DMS53 treated with DMSO at 0.1 percent for 48 hours (cell line): ENCODE measurements around the gene CCDC86.

ENCODE experiments used
- DNase-seq: peaks from one replicate; lab custom pipeline; 2025; ENCODE audit not compliant: unreplicated experiment; lab: John Stamatoyannopoulos, UW

The CCDC86 gene

GRCh38 chr11:60830478-60831142 is 11.3 kb upstream of the CCDC86 start:
- DNase-seq: no peak

- peak; percentile 91 for DNase-seq
Measured at GRCh38 chr11:60831143-60831500, 10.8 kb upstream of the CCDC86 start.

GRCh38 chr11:60831501-60832079 is 10.3 kb upstream of the CCDC86 start:
- DNase-seq: no peak

DNA sequence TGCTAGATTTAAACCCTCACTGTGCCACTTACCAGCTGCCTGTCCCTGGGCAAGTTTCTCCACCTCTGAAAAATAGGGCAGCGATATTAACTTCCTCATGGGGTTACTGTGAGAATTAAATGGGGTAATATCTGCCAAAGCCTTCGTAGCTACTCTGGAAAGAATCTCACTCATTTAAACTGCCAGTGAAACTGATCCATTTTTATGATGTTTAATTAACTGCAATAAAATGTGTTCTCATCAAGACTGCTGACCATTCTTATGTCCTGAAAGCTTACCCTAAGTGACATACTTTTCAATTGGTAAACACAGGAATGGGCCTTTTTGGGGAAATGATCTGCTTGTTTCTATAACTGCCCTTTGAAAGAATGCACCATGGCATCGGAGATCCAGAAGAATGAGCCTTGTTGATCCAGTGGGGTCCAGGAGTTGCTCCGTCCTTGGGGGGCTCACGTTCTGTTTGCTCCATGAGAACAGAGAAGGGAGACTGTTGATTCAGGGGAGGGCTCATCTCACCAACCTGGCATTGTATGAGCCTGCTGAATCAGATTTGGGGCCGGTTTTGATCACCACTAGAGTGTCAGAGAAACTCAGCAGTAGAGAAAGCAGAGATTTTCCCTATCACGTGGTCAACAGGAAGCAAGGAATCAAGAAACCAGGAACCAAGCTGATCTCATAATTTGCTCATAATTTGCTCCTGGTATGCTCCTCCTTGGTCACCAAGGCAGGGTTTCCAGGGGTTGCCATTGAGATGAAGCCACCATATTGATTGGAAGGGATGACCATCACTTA is 7.0 kb upstream of the CCDC86 start:
- no peak for DNase-seq

DNA sequence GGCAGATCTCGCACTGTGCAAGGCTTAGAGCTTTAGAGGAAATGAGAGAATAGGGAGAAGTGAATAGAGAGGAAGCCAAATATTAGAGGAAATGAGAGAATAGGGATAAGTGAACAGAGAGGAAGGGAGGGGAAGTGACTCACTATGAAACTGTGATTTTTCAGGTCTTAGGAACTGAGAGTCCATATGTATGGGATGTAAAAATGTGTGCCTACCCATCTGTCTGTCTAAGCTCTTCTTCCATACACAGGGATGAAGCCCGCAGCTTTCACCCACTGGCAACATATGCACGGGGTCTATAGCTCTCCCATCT is 6.4 kb upstream of the CCDC86 start:
- no peak for DNase-seq

DNA sequence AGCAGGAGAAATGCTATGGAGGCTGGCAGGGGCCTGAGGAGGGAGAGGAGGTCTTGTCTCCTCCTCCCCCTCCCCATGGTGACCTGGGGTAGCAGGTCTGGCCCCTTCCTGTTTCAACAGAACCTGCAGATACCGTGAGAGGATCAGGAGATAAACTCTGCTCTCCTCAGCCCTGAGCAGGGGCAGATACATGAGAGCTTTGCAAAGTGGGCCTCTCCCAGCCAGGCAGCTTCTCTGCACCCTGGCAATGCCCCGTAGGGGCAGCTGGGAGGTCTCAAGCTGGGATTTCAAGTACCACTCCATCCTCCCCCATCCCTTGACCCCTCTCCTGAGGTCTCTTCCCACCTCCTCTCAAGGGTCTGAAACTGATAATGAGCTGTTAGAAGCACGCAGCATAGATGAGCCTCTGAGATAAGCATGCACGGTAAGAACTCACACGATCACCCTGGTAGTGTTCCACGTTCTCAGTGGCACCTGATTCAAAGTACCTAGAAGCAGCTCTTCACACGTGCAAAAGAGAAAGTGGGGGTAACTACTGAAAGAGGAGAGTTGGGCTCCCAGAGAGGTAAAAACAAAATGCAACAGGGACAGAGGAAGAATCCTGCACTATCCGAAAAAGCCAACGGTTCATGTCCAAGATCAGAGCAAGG is 4.9 kb upstream of the CCDC86 start:
- no peak for DNase-seq

DNA sequence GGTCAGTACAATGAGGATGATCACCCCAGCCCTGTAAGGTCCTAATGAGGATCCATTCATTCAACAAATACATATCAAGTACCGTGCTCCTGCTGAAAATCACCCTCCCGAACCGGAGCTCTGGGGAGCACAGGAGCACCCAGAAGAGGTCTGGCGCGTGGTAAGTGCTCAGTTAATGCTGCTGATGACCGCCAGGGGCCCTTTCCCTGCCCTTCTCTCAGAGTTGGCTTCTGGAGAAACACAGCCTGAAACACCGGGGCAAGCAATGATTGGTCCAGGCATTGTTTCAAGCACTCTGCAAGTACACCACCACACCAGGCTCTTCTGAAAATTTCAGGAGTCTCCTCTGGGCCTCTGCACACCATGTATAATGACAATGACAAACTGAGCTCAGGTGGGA is 3.8 kb upstream of the CCDC86 start:
- no peak for DNase-seq

- no peak for DNase-seq
Measured at GRCh38 chr11:60840470-60841430, 1.2 kb upstream of the CCDC86 start.

GRCh38 chr11:60842668-60843600 is 1.0 kb downstream of the CCDC86 start:
- no peak for DNase-seq

GRCh38 chr11:60844045-60844869 is 2.3 kb downstream of the CCDC86 start:
- no peak for DNase-seq

DNA sequence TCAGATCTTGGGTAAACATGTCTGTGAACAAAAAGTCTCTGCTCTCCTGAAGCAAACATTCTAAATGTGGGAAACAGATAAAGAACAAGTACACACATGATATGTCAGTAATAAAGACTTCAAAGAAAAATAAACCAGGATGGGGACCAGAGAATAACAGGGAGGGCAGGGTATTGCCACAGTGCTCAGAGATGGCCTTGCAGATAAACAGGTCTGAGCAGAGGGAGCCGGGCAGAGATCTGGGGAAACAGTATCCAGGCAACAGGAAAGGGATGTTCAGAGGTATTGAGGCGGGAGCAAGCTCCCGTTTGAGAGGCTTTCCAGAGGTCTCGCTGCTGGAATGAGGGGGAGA is 2.9 kb downstream of the CCDC86 start:
- DNase-seq: no peak

DNA sequence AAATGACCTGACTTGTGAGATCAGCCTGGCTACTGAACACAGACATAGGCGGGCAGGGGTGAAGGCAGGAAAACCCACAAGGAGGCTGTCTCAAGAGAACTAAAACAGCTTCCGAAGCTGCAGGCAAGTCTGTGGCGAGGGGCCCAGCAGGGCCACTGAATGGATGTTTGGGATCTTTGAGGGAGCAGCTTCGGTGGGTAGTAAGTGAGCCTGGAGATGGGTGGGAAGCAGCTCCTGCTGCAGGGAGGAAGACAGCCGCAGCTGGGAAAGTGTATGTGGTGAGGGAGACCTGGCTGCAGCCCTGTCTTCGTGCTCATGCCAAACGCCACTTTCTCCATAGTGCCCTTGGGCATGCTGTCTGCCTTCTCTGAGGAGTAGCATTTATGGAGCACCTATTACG is 3.4 kb downstream of the CCDC86 start:
- DNase-seq: no peak

- DNase-seq: no peak
Measured at GRCh38 chr11:60847281-60847680, 5.4 kb downstream of the CCDC86 start.

DNA sequence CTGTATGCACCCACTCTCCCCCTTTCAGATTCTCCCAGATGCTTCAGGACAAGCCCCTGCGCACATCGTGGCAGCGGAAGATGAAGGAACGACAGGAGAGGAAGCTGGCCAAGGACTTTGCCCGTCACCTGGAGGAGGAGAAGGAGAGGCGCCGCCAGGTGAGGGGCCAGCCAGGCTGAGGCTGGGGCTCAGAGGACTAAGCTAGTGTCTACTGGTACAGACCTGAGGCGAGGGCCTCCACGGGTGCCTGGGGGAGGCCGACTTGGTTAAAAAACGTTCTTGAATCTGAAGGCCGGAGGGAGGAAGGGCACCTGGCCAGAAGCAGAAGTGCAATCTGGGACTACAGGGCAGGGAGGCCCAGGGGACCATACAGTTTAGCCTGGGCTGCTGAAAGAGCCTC is 6.0 kb downstream of the CCDC86 start:
- no peak for DNase-seq

GRCh38 chr11:60848714-60849151 is 6.8 kb downstream of the CCDC86 start:
- no peak for DNase-seq

- no peak for DNase-seq
Measured at GRCh38 chr11:60849641-60850520, 8.0 kb downstream of the CCDC86 start.

DNA sequence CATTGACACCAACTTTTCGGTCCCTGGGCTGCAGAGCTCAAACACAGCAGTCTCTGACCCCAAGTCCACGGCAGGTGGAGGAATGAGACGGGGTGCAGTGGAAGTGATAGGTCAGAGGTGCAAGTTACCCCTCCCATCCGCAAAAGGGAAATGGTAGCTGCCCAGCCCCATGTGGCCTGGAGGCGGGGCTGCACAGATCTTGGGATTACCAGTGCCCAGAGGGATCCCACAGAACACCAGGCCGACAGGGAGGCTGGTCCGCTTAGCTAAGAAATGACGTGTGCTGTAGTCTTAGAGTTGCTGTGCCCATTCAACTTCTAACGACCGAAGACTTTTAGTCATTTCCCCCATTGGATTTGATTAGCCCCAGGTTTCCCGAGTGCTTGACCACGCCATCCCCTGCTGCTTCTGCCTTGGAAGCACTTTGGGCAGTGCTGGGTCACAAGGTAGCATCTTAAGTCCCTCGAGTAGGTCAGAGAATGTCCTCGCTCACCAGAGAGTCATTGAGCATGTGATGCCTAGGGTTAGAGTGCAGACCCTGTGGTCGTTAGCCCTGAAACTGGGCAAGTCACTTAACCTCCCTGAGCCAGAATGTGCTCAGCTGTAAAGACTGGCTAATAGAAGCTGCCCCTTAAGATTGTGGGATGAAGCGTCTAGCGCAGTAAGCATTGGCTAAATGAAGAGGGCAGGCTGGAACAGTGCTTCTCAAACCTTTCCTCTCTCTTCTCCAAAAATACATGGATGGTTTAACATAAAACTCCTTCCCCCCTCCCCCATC is 9.6 kb downstream of the CCDC86 start:
- DNase-seq: no peak
